HG03039 (cell line): ENCODE measurements around the gene ALK.

Experiments used
- ATAC-seq: cut with Tn5 transposase; IDR thresholded peaks from one replicate; pipeline ENCODE4 v1.9.1; 2021; ENCODE audit warnings: mild to moderate bottlenecking, moderate library complexity; ENCODE audit not compliant: unreplicated experiment

The ALK gene

GRCh38 chr2:29614295-29614830 lies 307.0 kb downstream of the ALK start:
- no peak for ATAC-seq

- no peak for ATAC-seq
These were observed 307.6 kb downstream of the ALK start for GRCh38 chr2:29613792-29614266.

- no peak for ATAC-seq
These were observed 308.3 kb downstream of the ALK start for GRCh38 chr2:29613067-29613466.

- ATAC-seq = no peak
These were observed 308.8 kb downstream of the ALK start for GRCh38 chr2:29612568-29612967.

GRCh38 chr2:29611850-29612249 lies 309.5 kb downstream of the ALK start:
- no peak for ATAC-seq

GRCh38 chr2:29611261-29611660 lies 310.1 kb downstream of the ALK start:
- no peak for ATAC-seq

GRCh38 chr2:29610569-29610968 lies 310.8 kb downstream of the ALK start:
- ATAC-seq = no peak

GRCh38 chr2:29607038-29607420 lies 314.4 kb downstream of the ALK start:
- no peak for ATAC-seq

- no peak for ATAC-seq
These were observed 315.0 kb downstream of the ALK start for GRCh38 chr2:29606104-29607037.

GRCh38 chr2:29603341-29603740 lies 318.0 kb downstream of the ALK start:
- ATAC-seq = no peak

- no peak for ATAC-seq
These were observed 319.5 kb downstream of the ALK start for GRCh38 chr2:29601872-29602271.

GRCh38 chr2:29601321-29601720 lies 320.1 kb downstream of the ALK start:
- no peak for ATAC-seq

GRCh38 chr2:29599946-29600345 lies 321.4 kb downstream of the ALK start:
- ATAC-seq = no peak

- ATAC-seq = no peak
These were observed 322.4 kb downstream of the ALK start for GRCh38 chr2:29598978-29599377.

GRCh38 chr2:29597035-29597434 lies 324.4 kb downstream of the ALK start:
- ATAC-seq = no peak

GRCh38 chr2:29596584-29596983 lies 324.8 kb downstream of the ALK start:
- no peak for ATAC-seq

- ATAC-seq = no peak
These were observed 329.8 kb downstream of the ALK start for GRCh38 chr2:29591600-29591999.

GRCh38 chr2:29590211-29590610 lies 331.2 kb downstream of the ALK start:
- ATAC-seq = no peak

GRCh38 chr2:29589440-29590103 lies 331.8 kb downstream of the ALK start:
- no peak for ATAC-seq

- ATAC-seq = no peak
These were observed 333.8 kb downstream of the ALK start for GRCh38 chr2:29587402-29588190.

- no peak for ATAC-seq
These were observed 334.5 kb downstream of the ALK start for GRCh38 chr2:29586919-29587318.
